SIG-M5 treated with dmso at 0.1 percent for 504 hours (cell line): ENCODE measurements around the gene CASTOR2.
"Not testable (repeated sequence)": the region's sequence is repeated elsewhere in the genome, so short reads cannot be mapped to it uniquely, and the experiment has no call there.

Experiments used
- DNase-seq: peaks from one replicate; lab custom pipeline; 2025; ENCODE audit not compliant: unreplicated experiment; lab: John Stamatoyannopoulos, UW

Gene CASTOR2

DNA sequence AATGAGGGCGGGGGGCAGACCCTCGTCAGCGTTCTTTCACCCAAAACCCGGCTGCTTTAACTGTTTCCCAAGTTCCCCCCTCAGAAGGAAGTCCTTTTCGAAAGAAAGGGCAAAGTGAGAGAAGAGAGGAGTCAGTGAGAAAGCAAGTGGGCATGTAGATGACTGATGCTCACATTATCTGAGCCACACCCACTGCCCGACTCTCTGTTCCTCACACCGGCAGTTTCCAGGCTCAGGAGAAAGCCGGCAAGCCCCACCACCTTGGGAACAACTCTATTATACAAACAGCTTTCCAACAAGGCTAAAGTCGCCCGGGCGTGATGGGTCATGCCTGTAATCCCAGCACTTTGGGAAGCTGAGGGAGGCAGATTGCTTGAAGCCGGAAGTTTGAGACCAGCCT is 86.0 kb downstream of the CASTOR2 start:
- DNase-seq, result no peak

DNA sequence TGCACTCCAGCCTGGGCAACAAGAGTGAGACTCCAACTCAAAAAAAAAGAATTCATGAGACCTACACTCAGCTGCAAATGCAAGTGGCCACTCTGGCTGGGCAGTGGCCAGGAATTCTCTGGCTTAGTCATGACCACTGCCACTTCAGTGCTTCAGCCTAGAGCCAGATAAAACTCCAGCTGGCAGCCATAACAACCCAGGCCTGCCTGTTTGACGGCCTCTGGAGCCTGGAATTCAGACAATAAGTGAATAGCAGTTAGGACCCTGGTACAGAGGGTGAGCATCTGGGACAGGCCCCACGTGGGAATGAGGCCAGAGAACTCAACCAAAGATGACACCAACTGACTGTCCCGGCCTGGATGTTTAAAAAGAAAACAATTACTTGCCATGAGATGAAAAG is 90.2 kb downstream of the CASTOR2 start:
- no peak for DNase-seq

DNA sequence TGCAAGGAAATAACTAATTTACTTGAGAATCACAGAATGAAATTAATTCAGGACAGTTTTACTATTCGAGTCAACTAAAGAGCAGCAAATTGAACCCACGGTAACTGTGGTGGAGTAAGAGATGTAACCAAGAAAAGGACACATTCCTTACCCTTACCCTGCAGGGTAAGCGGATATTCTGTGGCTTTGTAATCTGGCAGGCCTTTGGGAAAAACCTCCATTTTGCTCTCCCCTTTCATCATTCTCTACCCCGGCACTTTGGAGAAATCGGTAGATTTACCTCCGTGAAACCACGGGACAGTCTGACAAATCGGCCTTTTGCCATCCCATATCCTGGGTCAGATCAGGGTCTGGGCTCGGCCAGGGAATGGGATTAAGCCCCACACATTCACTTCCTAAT is 90.7 kb downstream of the CASTOR2 start:
- DNase-seq, result no peak

DNA sequence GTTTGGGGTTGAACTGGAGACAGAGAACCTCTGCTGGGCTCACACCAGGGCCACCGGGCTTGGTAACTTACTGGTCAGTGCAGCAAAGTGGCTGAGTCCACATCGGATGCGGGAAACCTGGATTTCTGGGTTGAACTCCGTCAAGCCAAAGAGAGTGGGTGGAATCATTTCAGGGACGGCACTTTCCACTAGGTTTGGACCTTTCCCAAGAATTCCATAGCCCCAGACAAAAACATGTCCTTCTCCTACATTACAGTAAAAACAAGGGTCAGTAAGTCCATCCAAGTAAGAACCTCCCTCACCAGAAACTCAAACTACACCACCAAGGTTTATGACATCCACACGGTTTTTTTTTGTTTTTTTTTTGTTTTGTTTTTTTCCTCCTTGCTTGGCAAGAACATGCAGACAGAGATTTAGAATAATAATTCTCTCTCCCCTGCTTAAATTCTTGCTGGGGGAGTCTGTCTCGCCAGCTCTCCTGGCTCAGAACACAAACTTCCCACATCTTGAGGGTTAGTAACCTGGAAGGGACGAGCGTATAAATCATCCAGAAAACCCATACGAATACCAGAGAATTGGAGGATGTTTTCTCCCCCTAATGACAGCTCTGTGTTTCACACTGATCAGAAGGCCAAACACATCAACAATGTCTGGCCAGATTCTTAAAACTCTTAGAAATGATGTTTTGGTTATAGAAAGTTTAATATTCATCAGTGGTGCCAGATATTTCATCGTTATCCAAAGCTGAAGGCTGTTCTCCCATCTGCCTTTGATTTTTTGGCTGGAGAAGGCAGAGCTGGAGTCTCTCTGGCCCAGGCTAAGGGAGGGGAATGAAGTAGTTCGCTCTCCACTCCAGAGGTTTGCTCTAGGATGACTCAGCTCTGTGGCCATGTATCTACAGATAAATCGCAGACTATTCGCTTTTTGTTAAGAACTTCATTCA is 91.6 kb downstream of the CASTOR2 start:
- DNase-seq, result no peak

DNA sequence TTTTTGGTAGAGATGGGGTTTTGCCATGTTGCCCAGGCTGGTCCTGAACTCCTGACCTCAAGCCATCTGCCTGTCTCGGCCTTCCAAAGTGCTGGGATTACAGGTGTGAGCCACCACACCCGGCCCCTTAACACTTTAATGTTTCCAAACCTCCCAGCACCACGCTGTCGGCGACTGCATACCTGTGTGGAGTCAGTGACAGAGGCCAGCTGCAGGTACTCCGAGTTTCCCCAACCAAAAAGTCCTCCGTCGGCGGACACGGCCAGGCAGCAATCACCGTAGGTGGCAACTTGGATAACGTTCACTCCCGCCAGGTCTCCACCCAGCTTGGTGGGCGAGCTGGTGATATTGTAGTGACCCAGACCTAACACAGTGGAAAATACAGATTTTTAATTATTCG is 93.9 kb downstream of the CASTOR2 start:
- DNase-seq, result no peak

DNA sequence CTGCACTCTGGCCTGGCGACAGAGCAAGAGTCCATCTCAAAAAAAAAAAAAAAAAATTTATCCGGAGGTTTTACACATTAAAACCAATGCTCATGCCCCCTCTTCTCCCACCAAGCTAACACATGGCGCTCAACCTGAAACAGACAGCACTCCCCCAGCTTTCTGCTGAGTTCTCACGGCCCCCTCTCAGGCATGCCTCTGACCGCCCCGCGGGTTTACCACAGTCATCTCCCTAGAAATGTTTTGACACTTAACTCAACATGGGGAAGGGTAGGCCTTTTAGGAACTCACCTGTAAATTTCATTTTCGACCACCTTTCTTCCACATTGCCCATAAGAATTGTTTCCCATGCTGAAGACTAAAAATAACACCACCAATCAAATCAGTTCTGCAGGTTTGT is 99.8 kb downstream of the CASTOR2 start:
- DNase-seq, result no peak

DNA sequence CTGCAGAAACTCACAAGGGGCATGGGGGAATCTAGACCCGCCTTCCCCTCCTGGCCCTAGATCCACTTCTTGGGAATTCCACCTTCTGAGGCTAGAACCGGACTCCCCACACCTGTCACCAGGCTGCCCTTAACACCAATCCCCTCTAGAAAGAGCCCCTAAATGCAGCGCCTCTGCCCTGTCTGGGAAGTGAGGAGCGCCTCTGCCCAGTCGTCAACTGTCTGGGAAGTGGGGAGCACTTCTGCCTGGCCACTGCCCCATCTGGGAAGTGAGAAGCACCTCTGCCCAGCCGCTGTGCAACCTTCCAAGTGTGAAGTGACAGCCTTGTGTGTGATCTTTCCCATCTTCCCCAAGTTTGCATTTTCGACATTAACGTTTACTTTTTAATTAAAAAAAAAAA is 100.3 kb downstream of the CASTOR2 start:
- DNase-seq, result no peak

DNA sequence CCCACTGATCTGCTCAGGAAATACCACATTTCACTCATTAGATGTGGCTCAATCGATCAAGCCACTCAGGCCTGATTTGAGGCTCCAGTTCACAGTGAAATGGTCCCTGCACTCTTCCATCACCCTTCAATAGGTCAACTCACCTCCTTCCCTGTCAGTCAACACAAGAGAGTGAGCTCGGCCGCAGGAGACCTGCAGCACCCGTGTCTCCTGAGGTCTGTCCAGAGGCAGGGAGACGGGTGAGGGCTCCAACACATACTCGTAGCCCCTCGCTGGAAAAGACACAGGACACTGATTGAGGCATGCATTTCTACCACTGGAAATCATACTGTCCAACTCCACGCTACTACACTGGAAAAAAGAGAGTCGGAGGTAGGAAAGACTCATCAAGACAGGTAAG is 102.0 kb downstream of the CASTOR2 start:
- DNase-seq, result no peak

DNA sequence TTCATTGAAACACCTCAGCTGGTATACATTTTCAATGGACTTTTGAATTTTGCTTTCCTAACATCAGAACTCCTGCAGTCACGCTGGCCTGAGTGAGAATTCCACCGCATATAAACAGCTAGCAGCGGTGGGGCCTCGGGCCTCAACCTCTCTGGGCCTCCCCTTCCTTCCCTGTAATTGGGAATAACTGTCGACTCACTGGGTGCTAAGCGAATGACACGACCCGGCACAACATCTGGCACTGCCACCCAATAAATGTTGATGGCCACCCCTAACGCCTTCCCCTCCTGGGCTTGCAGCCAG is 108.4 kb downstream of the CASTOR2 start:
- DNase-seq, result no peak

DNA sequence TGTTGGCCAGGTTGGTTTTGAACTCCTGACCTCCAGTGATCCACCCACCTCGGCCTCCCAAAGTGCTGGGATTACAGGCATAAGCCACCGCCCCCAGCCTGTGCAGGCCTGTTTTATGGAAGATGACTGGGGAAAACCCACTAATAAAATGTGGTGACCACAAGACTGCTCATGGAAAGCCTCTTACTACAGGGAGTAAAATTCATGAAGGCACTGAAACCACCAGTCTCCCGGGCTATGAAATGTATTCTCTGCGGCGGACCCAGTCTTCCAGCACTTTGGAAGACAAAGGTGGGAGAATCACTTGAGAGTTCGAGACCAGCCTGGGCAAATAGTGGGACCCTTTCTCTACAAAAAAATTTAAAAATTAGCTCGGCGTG is 109.7 kb downstream of the CASTOR2 start:
- DNase-seq, result not testable (repeated sequence)
